Right lobe of liver (tissue), 4 donors: ENCODE results near the gene PYGO2.
"Not testable (repeated sequence)": the region's sequence is repeated elsewhere in the genome, so short reads cannot be mapped to it uniquely, and the experiment has no call there.

Source experiments
- POLR2A ChIP-seq: fragments of 450-650 bp; IDR thresholded peaks from one replicate; pipeline ENCODE4 v1.6.1; 2017; ENCODE audit warnings: antibody characterized with exemption, mild to moderate bottlenecking
- TF ChIP-seq, protein P1 (sequence below), 4 donors: fragments of 200-600 bp in 3 of 4; fragments of 450-650 bp in 1 of 4; IDR thresholded peaks; one replicate each; pipeline versions ENCODE4 v1.5.1 to v1.8.0; 2016 to 2022; ENCODE audit warnings: antibody characterized with exemption in 4 of 4, mild to moderate bottlenecking in 2 of 4
- donor health status: DM: no; HTN: no; CAD: no.
- donor health status: DM: no; HTN: no; CAD: no.
- donor health status: DM: no; HTN: yes; CAD: no.

DNA sequence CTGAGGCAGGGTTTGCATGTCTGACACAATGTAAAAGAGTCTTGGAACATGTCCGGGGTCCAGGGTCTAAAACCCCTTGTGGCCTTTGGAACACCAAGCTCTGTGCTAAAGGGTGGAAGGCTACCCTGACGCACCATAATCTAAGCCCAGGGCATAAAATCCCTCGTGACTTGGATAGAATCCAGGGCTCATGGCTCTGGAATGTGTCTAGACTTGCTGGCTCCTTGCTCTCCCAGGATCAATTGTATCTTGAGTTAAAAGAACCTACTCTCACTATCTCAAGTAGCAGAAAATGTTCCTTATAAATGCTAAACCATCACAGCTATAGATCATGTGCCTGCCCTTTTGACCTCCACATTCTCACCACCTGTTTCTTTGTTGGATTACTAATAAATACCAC lies 53.5 kb downstream of the PYGO2 start:
- TF ChIP-seq, protein P1, sequence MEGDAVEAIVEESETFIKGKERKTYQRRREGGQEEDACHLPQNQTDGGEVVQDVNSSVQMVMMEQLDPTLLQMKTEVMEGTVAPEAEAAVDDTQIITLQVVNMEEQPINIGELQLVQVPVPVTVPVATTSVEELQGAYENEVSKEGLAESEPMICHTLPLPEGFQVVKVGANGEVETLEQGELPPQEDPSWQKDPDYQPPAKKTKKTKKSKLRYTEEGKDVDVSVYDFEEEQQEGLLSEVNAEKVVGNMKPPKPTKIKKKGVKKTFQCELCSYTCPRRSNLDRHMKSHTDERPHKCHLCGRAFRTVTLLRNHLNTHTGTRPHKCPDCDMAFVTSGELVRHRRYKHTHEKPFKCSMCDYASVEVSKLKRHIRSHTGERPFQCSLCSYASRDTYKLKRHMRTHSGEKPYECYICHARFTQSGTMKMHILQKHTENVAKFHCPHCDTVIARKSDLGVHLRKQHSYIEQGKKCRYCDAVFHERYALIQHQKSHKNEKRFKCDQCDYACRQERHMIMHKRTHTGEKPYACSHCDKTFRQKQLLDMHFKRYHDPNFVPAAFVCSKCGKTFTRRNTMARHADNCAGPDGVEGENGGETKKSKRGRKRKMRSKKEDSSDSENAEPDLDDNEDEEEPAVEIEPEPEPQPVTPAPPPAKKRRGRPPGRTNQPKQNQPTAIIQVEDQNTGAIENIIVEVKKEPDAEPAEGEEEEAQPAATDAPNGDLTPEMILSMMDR (IDR thresholded peaks at IDR 0.05): not testable (repeated sequence)
- TF ChIP-seq POLR2A: not testable (repeated sequence)
